DOHH2 (cell line): Measurements from ENCODE around the gene BET1.

Source experiments
- H3F3A ChIP-seq: fragments of 200-600 bp; sonication (generic), shearing (Covaris generic); 2 replicates; pipeline ENCODE4 v1.6.0; 2016; ENCODE audit warnings: antibody characterized with exemption, mild to moderate bottlenecking; ENCODE audit not compliant: control insufficient read depth, insufficient read depth
- H3K27ac ChIP-seq: fragments of 200-600 bp; sonication (generic); 2 replicates; pipeline ENCODE4 v1.5.1; 2014; ENCODE audit warnings: low read depth, mild to moderate bottlenecking, low read length, moderate library complexity
- H3K27me3 ChIP-seq: fragments of 200-600 bp; sonication (generic); 2 replicates; pipeline ENCODE4 v1.6.1; 2014; ENCODE audit warnings: mild to moderate bottlenecking, low read length, mixed read lengths; ENCODE audit not compliant: control insufficient read depth
- H3K36me3 ChIP-seq: fragments of 200-600 bp; sonication (generic); 2 replicates; pipeline ENCODE4 v1.6.1; 2014; ENCODE audit warnings: mild to moderate bottlenecking, low read length, moderate library complexity, mixed read lengths; ENCODE audit not compliant: control insufficient read depth
- H3K4me1 ChIP-seq: fragments of 200-600 bp; sonication (generic); 2 replicates; pipeline ENCODE4 v1.6.1; 2014; ENCODE audit warnings: mild to moderate bottlenecking, low read length, mixed read lengths; ENCODE audit not compliant: control insufficient read depth
- H3K4me2 ChIP-seq: fragments of 200-600 bp; sonication (generic); 2 replicates; pipeline ENCODE4 v1.6.0; 2014; ENCODE audit warnings: mild to moderate bottlenecking, low read length, moderate library complexity
- H3K4me3 ChIP-seq: fragments of 200-600 bp; sonication (generic); 2 replicates; pipeline ENCODE4 v1.5.1; 2014; ENCODE audit warnings: mild to moderate bottlenecking, low read length, mixed read lengths
- H3K79me2 ChIP-seq: fragments of 200-600 bp; sonication (generic); 2 replicates; pipeline ENCODE4 v1.6.1; 2014; ENCODE audit warnings: mild to moderate bottlenecking, low read length, mixed read lengths; ENCODE audit not compliant: control insufficient read depth
- H3K9me2 ChIP-seq: fragments of 200-600 bp; sonication (generic); replicated peaks from 2 replicates; pipeline ENCODE4 v1.6.1; 2014; ENCODE audit warnings: mild to moderate bottlenecking, low read length, mixed read lengths; ENCODE audit not compliant: control insufficient read depth
- H3K9me3 ChIP-seq: fragments of 200-600 bp; sonication (generic); 2 replicates; pipeline ENCODE4 v1.6.1; 2014; ENCODE audit warnings: antibody characterized with exemption, low read length, mixed read lengths; ENCODE audit not compliant: control insufficient read depth, insufficient read depth
- H4K20me1 ChIP-seq: fragments of 200-600 bp; sonication (generic); 2 replicates; pipeline ENCODE4 v1.6.0; 2014; ENCODE audit warnings: low read depth, mild to moderate bottlenecking, antibody characterized with exemption, low read length, moderate library complexity; ENCODE audit not compliant: control insufficient read depth, insufficient read depth
- EZH2phosphoT487 ChIP-seq: fragments of 200-600 bp; sonication (generic); IDR thresholded peaks from 2 replicates; pipeline ENCODE4 v1.6.1; 2017; ENCODE audit warnings: borderline replicate concordance, mild to moderate bottlenecking, antibody characterized with exemption, low read length, moderate library complexity, mixed read lengths
- TF ChIP-seq, protein P1 (sequence below): fragments of 200-600 bp; sonication (generic); IDR thresholded peaks from one replicate; pipeline ENCODE4 v1.5.1; 2014; ENCODE audit warnings: antibody characterized with exemption, mild to moderate bottlenecking, low read depth, low read length; ENCODE audit not compliant: poor library complexity, severe bottlenecking

BET1 gene

DNA sequence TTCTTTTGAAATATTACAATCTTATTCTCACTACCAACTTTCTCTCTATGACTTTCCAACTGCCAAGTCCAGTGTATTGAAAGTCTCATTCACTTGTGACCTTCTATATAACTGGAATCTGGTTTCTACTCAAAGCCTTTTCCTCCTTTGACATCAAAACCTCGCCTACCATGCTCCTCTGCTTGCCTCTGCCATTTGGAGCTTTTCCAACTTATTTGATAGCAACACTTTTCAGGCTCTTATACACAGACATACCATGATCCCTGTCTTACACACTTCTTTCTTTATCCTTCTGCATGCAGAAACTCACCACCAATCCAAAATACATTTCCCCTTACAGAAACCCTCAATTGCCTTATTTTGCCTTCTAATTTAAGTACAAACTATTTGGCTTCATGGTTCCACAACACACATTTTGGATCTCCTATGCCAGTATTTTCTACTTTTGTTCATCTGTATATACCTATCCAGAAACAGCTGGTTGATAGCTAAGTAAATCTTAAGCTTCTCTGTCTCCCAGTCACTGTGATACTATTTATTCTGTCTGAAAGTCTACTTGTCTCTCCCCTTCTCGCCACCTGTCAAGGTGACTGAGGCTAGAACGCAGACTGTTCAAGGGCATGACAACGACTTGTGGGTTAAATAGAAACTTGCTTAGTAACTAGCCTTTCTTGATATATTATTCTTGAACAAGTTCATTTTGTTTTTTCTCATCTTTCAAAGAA lies 60.2 kb downstream of the BET1 start:
- Histone ChIP-seq H3K36me3 (no peaks in the 10 kb centered on the region), H3K27ac (no peak overlapping the region), H3K4me1 (peaks cover 6% of the 10 kb centered on the region), H3K9me2 (no peaks in the 10 kb centered on the region), H3K27me3 (no peaks in the 10 kb centered on the region), H3K9me3 (0 out of 2 replicates have a peak, but pooled peaks cover 2% of the 10 kb centered on the region), H3K79me2 (no peaks in the 10 kb centered on the region), H3F3A (no peaks in the 10 kb centered on the region), H3K4me3 (no peak overlapping the region), H3K4me2 (no peak overlapping the region), H4K20me1 (no peaks in the 10 kb centered on the region)
- TF ChIP-seq, protein P1, sequence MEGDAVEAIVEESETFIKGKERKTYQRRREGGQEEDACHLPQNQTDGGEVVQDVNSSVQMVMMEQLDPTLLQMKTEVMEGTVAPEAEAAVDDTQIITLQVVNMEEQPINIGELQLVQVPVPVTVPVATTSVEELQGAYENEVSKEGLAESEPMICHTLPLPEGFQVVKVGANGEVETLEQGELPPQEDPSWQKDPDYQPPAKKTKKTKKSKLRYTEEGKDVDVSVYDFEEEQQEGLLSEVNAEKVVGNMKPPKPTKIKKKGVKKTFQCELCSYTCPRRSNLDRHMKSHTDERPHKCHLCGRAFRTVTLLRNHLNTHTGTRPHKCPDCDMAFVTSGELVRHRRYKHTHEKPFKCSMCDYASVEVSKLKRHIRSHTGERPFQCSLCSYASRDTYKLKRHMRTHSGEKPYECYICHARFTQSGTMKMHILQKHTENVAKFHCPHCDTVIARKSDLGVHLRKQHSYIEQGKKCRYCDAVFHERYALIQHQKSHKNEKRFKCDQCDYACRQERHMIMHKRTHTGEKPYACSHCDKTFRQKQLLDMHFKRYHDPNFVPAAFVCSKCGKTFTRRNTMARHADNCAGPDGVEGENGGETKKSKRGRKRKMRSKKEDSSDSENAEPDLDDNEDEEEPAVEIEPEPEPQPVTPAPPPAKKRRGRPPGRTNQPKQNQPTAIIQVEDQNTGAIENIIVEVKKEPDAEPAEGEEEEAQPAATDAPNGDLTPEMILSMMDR = no peak
- no peak for TF ChIP-seq EZH2phosphoT487
